ENCODE measurements around the gene AMZ2.
"Not testable (repeated sequence)": the region's sequence is repeated elsewhere in the genome, so short reads cannot be mapped to it uniquely, and the experiment has no call there.

AMZ2 gene, protein sequence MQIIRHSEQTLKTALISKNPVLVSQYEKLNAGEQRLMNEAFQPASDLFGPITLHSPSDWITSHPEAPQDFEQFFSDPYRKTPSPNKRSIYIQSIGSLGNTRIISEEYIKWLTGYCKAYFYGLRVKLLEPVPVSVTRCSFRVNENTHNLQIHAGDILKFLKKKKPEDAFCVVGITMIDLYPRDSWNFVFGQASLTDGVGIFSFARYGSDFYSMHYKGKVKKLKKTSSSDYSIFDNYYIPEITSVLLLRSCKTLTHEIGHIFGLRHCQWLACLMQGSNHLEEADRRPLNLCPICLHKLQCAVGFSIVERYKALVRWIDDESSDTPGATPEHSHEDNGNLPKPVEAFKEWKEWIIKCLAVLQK

DNA sequence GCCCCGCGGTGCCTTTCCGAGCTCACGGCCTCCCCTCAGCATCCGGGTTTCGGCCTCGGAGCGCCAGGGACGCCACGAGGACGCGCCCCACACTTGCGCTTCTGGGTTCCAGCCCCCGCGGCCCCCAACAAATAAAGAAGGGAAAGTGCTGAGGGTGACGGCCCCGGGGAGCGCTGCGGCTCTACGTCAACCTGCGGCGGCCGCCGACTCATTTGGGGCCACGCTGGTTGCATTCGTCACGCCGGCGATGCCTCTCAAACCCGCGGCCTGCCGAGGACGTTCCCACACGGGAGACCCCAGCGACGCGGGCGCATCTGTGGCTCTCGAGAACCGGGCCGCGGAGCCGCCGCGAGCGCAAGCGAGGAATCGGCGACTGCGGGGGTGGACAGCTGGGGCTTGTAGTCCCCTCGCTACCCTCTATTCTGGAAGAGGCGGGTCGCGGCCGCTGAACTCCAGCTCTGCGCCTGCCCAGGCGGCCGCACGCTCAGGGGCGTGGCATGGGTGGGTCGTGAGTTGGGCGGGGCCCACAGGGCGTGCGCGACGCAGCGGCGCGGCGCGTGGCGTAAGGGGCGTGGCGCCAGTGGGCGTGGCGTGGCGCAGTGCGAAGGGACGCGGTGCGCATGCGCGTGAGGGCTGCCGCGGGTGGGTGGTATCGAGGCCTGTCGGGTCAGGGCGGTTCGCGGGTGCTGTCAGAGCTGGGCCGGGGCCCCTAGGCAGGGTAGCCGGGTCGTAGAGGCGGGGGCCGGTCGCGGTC, at the start of gene AMZ2:
AMZ2 (plus strand) TSS at position 599 of the 754 bp plus-strand sequence. CDS start 2,145 bp downstream, outside the sequence.
- DNase-seq (ENCODE audit: low spot score), result peak; percentile 95

DNA sequence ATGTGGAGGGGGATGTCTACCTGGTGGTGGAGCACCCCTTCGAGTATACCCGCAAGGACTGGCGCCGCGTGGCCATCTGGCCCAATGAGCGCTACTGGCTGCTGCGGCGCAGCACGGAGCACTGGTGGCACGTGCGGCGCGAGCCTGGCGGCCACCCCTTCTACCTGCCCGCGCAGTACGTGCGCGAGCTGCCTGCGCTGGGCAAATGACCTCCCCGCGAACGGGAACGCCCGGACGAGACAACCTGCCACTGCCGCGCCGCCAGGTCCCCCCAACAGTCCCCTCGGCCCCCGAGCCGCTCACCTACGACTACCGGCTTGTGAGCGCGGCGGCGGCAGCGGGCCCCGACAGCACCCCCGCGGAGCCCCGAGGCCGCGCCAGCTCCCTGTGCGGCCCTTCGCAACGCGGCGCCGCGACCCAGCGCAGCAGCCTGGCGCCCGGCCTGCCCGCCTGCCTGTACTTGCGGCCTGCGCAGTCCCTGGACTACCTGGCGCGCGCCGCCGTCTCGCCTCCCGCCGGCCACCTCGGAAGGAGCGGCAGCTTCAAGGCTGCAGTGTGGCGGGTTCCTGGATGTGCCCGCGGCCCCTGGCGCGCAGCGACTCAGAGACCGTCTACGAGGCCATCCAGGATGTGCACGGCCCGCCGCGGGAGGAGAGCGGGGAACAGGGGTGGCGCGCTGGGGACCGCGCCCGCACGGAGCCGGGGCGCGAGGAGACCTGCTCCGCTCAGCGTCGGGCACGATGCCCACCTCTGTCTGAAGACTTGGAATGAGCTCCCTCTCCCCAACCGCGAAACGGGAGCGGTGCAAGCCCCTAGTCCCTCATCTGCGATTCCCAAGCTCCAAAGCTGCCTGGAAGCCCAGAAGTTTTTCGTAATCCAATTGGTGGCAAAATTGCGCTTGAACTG, 48.7 kb upstream of the AMZ2 start:
- no peak for DNase-seq (ENCODE audit: low spot score)

DNA sequence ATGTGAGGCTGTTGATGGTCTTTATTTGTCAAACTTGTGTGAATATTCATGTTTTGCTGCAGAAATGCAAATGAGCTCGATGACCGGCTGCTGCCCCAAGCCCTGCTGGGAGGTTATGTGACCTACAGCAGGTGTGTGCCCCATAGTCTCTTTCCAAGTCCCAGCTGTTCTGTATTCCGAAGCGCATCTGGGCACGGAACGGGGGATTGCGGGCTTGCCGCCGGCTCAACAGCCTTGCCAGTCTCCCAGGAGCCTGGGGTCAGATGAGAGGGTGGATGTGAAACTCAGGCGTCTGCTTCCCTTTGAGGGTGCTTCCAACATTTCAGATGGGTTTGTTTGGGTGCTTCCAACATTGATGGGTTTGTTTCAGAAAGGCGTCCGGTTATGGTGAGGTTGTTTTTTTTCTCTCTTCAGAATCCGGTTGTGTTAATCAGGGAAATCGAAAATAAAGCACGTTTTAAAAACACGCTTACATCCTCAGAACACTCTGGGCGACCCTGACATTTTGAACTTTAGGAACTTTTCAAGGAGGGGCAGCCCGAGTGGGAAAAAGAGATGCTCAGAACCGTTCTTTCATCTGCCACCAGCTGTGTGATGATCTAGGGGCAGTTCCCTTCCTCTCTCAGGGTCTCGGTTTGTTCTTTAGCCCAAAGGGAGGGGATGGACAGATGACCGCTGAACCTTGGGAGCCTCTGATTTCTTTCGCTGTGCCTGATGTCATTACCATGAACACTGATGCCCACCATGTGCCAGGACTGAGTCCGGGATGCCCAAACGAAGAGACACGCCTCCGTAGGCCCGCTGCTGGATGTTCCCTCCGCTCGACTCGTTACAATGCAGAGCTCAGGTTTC, 47.8 kb upstream of the AMZ2 start:
- no peak for DNase-seq (ENCODE audit: low spot score)

DNA sequence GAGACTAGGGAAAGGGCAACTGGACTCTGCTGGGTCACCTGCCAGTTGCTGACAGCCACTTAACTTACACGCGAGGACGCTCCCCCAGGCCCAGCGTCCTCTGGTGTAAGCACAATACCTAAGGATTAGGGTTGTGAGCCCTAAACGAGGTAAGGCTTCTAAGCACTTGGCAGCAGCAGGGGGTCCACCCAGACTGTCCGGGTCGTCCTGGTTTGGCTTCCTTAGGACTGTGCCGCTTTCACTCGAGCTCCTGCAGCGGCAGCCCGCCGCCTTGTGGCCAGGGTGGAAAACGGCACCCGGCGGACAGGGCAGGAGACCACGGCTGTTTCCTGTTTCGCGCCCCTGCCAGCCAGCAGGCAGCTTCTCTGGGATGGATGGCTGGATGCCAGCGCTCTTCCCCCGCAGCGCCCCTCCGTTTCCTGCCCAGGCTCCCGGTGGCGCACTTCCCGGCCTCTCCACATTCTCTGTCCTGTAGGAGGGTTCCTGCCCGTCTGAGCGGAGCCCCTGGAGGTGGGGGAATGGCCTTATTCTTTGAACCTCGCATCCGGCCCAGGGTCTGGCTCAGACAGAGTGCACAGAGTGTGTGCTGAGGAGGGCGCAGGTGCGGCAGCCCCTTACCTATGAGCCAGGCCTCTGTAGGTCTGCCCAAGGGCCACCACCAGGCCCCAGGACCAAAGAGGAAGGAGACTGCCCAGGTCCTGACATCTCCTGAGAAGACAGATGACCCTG, 47.0 kb upstream of the AMZ2 start:
- peak; percentile 38 for DNase-seq (ENCODE audit: low spot score)

DNA sequence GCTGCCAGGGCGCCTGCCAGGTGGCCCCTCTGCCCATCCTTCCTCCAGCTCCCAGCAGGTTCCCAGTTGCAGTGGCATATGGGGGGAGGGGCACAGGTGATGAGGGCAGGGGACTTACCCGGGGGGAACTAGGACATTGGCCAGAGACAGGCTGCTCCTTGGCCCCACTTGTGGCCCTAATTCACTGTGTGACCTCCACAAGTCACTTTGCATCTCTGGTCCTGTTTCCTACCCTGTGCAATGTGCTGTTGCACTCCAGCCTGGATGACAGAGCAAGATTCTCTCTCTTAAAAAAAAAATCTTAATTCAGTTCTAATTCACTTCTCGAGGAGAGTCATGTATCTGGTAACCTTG, 46.4 kb upstream of the AMZ2 start:
- DNase-seq (ENCODE audit: low spot score), result not testable (repeated sequence)

DNA sequence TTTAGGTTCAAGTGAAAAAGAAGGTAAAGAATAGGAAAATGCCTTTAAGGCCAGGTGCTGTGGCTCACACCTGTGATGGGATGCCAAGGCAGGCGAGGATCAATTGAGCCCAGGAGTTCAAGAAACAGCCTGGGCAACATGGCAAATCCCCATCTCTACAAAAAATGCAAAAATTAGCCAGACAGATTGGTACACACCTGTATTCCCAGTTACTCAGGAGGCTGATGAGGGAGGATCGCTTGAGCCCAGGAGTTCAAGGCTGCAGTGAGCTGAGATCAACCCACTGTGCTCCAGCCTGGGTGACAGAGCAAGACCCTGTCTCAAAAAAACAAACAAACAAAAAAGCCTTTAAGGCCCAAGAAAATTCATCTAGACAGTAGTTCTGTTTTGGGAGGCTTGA, 45.5 kb upstream of the AMZ2 start:
- not testable (repeated sequence) for DNase-seq (ENCODE audit: low spot score)

DNA sequence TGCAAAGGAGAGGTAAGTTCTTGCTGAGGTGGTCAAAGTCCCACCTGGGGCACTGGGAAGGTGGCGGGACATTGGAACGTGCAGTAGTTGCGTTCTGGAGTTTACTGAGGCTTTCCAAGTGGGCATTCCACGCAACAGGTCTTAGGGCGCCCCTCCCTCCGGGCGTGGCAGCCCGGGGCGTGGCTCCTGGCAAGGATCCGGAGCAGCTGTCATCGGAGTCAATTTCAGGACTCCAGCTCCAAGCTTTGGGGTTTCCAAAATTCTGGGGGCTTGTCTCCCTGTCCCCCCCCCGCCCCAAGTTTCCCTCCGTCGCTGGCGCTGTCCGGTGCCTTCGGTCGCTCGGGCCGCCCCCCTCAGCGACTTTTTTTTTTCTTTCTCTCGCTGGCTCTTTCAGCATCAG, 43.1 kb upstream of the AMZ2 start:
- peak; percentile 25 for DNase-seq (ENCODE audit: low spot score)

DNA sequence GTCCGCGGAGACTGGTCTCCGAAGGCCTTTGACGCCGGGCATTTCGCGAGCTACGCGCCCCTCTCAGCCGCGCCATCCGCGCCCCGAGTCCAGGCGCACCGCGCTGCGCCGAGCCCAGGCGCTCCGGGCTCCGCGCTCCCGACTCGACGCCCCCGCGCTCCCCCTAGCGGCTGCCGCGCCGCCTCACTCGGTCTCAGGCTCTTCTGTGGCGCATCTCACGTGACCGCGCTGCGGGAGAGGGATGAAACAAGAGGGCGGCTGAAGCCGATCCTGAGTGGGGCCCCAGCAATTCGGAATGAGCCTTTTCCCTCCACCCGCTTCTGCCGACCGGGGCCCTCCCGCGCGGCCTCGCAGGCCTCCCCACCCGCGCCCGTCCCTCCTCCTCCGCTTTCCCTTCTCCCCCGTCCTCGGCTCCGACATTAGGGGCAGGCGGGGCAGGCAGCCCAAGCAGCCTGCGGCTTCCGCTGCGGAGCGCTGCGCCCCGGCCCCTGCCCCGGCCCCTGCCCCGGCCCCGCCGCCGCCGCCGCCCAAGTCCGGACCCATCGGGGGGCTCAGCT, 42.5 kb upstream of the AMZ2 start:
- DNase-seq (ENCODE audit: low spot score), result peak; percentile 80

DNA sequence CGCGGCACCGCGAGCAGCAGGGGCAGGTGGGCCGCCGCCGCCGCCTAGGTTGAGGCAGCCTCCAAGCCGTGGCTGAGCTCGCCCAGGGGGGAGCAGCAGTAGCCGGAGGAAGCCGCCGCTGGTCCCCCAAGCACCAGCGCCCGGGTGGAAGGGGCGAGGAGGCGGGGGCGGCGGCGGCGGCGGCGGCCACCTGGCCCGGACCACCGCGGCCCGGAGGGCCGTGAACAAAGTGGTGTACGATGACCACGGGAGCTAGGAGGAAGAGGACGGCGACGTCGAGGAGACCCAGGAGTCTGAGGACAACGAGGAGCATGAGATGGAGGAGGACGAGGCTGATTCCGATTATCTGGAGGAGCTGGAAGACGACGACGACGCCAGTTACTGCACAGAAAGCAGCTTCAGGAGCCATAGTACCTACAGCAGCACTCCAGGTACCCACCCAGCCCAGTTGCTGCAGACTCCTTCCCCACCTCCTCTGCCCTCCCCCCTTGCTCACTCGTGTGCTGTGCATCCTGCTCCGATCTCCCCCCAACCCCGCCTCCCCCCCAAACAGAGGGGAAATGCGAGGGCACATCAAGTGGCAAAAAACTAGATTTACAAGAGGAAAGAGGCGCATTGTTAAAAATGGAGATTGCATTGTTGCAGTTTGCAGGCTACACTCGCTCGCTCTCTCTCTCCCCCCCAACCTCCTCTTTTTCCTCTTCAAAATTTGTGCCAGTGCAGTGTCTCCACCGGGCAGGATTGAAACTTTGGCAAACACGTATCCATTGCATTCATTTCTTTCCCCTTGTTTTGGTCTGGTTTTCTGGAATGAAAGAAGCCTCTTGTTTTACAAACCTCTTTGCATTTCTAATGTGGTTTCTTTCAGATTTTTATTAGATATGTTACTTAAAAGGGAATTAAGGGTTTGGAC, 41.8 kb upstream of the AMZ2 start:
- DNase-seq (ENCODE audit: low spot score), result no peak

DNA sequence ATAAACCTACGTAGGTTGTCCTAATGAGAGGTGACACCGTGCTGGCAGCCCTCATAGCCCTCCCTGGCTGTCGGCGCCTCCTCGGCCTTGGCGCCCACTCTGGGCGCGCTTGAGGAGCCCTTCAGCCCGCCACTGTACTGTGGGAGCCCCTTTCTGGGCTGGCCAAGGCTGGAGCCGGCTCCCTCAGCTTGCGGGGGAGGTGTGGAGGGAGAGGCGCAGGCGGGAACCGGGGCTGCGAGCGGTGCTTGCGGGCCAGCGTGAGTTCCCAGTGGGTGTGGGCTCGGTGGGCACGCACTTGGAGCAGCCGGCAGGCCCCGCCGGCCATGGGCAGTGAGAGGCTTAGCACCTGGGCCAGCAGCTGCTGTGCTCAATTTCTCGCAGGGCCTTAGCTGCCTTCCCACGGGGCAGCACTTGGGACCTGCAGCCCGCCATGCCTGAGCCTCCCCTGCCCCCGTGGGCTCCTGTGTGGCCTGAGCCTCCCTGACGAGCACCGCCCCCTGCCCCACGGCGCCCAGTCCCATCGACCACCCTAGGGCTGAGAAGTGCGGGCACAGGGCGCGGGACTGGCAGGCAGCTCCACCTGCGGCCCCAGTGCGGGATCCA, 40.1 kb upstream of the AMZ2 start:
- DNase-seq (ENCODE audit: low spot score), result no peak

DNA sequence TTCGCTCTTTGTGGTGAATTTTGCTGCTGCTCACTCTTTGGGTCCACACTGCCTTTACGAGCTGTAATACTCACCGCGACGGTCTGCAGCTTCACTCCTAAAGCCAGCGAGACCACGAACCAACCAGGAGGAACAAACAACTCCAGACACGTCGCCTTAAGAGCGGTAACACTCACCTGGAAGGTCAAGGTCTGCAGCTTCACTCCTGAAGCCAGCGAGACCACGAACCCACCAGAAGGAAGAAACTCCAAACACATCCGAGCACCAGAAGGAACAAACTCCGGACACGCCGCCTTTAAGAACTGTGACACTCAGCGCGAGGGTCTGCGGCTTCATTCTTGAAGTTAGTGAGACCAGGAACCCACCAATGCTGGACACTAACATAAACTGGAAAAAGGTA, 39.2 kb upstream of the AMZ2 start:
- DNase-seq (ENCODE audit: low spot score), result not testable (repeated sequence)

DNA sequence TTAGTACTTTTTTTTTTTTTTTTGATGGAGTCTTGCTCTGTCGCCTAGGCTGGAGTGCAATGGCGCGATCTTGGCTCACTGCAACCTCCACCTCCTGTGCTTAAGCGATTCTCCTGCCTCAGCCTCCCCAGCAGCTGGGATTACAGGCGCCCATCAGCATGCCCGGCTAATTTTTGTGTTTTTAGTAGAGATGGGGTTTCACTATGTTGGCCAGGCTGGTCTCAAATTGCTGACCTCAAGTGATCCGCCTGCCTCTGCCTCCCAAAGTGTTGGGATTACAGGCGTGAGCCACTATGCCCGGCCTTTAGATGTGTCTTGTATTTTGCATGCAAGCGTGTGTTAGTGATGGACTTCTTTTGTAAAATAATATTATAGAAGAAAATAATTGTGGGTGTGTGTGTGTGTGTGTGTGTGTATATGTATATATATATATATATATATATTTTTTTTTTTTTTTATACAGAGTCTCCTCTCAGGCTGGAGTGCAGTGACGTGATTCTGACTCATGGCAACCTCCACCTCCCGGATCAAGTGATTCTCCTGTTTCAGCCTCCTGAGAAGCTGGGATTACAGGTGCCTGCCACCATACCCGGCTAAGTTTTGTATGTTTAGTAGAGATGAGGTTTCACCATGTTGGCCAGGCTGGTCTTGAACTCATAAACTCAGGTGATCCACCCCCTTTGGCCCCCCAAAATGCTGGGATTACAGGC, 38.5 kb upstream of the AMZ2 start:
- DNase-seq (ENCODE audit: low spot score), result not testable (repeated sequence)

DNA sequence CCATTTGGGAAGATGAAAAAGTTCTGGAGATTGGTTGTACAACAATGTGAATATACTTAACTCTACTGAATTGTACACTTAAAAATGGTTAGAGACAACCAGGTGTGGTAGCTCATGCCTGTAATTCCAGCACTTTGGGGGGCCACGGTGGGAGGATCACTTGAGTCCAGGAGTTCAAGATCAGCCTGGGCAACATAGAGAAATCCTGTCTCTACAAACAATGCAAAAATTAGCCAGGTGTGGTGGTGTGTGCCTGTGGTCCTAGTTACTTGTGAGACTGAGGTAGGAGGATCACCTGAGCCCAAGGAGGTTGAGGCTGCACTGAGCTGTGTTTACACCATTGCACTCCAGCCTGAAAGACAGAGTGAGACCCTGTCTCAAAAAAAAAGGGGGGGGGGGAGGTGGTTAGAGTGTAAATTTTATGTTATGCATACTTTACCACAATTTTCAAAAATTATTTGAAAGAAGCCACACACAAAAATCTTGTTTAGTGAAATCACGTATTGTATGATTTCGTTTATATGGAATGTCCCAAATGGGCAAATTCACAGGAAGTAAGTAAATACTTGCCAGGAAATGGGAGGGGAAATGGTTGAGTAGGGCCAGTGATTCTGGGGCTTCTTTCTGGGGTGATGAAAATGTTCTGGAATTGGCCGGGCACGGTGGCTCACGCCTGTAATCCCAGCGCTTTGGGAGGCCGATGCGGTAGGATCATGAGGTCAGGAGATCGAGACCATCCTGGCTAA, 37.1 kb upstream of the AMZ2 start:
- DNase-seq (ENCODE audit: low spot score), result no peak

DNA sequence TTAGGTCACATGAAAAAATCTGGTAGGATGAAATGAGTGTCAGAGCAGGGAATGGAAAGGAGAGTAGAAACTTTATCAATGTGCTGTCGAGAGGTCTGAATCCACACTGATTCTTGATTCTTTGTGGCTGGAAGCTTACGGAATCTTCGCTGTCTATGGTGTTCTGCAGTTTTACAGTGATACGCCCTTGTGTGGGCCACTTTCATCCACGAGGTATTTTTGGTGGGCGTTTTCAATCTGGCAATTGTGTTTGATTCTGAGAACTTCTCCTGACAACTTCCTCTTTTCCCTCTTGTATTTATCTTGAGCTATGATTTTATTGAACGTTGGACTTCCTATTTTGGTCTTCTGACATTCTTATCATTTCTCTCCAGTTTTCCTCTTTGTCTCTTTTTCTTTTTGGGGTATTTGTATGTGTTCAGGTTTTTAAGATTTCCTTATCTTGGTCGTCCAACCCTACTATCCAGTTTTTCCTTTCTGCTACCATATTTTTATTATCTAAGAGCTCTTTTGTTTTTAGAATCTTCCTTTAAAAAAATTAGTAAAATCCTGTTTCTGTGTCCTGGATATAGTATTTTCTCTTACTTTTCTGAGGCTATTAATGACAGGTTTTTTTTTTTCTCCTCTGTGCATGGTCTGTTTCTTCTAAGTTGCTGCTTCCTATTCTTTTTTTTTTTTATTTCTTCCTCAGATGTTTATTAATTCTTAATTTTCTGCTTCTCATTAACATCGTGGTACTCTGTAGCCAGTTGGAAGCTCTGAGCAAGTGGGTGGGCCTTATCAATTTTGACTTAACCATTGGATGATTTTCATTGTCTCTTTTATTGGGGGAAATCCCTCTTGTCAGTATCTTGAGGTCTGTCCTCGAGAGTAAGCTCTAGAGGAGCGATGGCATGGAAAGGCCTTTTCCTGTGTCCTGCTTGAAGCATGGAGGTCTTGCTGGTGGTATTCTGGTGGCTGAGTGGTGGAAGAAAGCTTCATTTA, 34.1 kb upstream of the AMZ2 start:
- not testable (repeated sequence) for DNase-seq (ENCODE audit: low spot score)

DNA sequence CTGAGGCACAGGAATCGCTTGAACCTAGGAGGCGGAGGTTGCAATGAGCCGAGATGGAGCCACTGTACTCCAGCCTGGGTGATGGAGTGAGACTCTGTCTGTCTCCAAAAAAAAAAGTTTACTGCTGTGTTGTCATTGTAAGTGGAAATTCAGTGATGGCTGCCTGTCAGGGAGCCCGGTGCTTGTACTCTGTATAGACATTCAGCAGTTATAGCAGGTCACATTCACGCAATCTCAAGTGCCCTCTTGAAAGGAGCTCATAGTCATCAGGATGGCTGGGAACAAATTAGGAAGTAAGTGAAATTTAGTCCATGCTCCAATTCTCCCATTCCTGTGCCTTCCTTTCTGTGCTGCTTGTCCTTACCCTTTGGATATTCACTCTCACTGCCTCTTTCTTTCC, 32.4 kb upstream of the AMZ2 start:
- not testable (repeated sequence) for DNase-seq (ENCODE audit: low spot score)

DNA sequence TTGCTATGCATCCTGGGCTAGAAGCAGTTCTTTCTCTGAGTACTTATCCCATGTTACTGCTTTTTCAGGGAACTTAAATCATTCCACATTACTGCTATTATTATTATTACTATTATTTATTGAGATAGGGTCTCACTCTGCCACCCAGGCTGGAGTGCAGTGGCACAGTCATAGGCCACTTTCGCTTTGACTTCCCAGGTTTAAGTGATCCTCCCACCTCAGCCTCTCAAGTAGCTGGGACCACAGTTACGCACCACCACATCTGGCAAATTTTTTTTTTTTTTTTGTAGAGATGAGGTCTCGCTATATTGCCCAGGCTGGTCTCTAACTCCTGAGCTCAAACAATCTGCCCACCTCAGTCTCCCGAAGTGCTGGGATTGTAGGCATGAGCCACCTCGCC, 28.4 kb upstream of the AMZ2 start:
- not testable (repeated sequence) for DNase-seq (ENCODE audit: low spot score)
